H1 (cell line): Measurements from ENCODE around the gene LRIG2. TPM values are rescaled to one million over a fixed set of nuclear protein-coding genes. Genes with fewer than 3 reads are reported as not detected.

Experiments
- CTCF ChIA-PET: fragments of 300-600 bp; sonication (Branson Sonifier 250); formaldehyde crosslinking; loops from one replicate; lab custom pipeline; 2021; ENCODE audit not compliant: partially characterized antibody; lab: Charles Lee
- POLR2A ChIA-PET: fragments of 300-600 bp; sonication (Branson Sonifier 250); formaldehyde crosslinking; loops from one replicate; lab custom pipeline; 2021; ENCODE audit warnings: inconsistent platforms; ENCODE audit not compliant: partially characterized antibody; lab: Charles Lee
- DNase-seq, 2 experiments: peaks; one replicate each; pipeline versions ENCODE4 v3.0.0 to v3.0.0-alpha.2; 2010 to 2022; ENCODE audit warnings: low spot score in 2 of 2, low read depth in 1 of 2, mixed read lengths in 1 of 2
- FAIRE-seq: peaks from 2 replicates; lab custom pipeline; 2011; peaks lifted over from hg19 to GRCh38; lab: Jason Lieb, UNC
- H2AFZ ChIP-seq: 2 replicates; pipeline ENCODE4 v1.8.1; 2012; ENCODE audit warnings: low read length, inconsistent platforms
- H2AK5ac ChIP-seq: 2 replicates; pipeline ENCODE4 v1.6.1; 2013; ENCODE audit warnings: low read depth, low read length
- H2BK120ac ChIP-seq: replicated peaks from 2 replicates; pipeline ENCODE3; 2013; ENCODE audit warnings: low read depth, low read length, inconsistent platforms
- H2BK12ac ChIP-seq: 2 replicates; pipeline ENCODE4 v1.6.1; 2013; ENCODE audit warnings: low read depth, low read length
- H2BK15ac ChIP-seq: 2 replicates; pipeline ENCODE4 v1.6.1; 2013; ENCODE audit warnings: low read length
- H2BK20ac ChIP-seq: 2 replicates; pipeline ENCODE4 v1.6.1; 2013; ENCODE audit warnings: low read length
- H2BK5ac ChIP-seq: 2 replicates; pipeline ENCODE4 v1.6.1; 2013; ENCODE audit warnings: low read depth, low read length
- H3K14ac ChIP-seq: 2 replicates; pipeline ENCODE4 v1.6.1; 2013; ENCODE audit warnings: inconsistent platforms; ENCODE audit not compliant: insufficient read length
- H3K18ac ChIP-seq: 2 replicates; pipeline ENCODE4 v1.6.1; 2013; ENCODE audit warnings: low read length; ENCODE audit errors: extremely low read depth
- H3K23ac ChIP-seq: 2 replicates; pipeline ENCODE4 v1.6.1; 2013; ENCODE audit warnings: inconsistent platforms; ENCODE audit not compliant: insufficient read length
- H3K23me2 ChIP-seq: 2 replicates; pipeline ENCODE4 v1.6.1; 2013; ENCODE audit warnings: low read depth, low read length
- H3K27ac ChIP-seq: 2 replicates; pipeline ENCODE4 v1.6.1; 2011; ENCODE audit warnings: low read depth, low read length, inconsistent platforms
- H3K27me3 ChIP-seq, 4 experiments: replicated peaks in 1 of 4; 1 replicate in 1 of 4; 2 replicates in 3 of 4; pipeline versions ENCODE4 v1.6.1 to v1.8.1; 2011 to 2013; ENCODE audit warnings: low read length in 3 of 4, mild to moderate bottlenecking in 3 of 4, inconsistent platforms in 2 of 4, mixed read lengths in 2 of 4, moderate library complexity in 1 of 4; ENCODE audit not compliant: control insufficient read depth in 3 of 4, insufficient read depth in 3 of 4; ENCODE audit errors: extremely low read depth in 1 of 4
- H3K36me3 ChIP-seq, 4 experiments: 2 replicates each; pipeline versions ENCODE4 v1.6.1 to v1.8.1; 2011 to 2013; ENCODE audit warnings: mild to moderate bottlenecking in 4 of 4, low read length in 3 of 4, moderate library complexity in 2 of 4, control low read depth in 1 of 4, inconsistent platforms in 1 of 4; ENCODE audit not compliant: insufficient read depth in 4 of 4, control insufficient read depth in 2 of 4
- H3K4ac ChIP-seq: replicated peaks from 2 replicates; pipeline ENCODE3; 2013; ENCODE audit warnings: low read length, low read depth, mixed read lengths, inconsistent platforms; ENCODE audit not compliant: insufficient read length
- H3K4me1 ChIP-seq, 4 experiments: replicated peaks in 1 of 4; 1 replicate in 1 of 4; 2 replicates in 3 of 4; pipeline versions ENCODE4 v1.6.1 to v1.8.1; 2011 to 2013; ENCODE audit warnings: low read length in 3 of 4, inconsistent platforms in 2 of 4, mixed read lengths in 1 of 4; ENCODE audit not compliant: insufficient read depth in 4 of 4, control insufficient read depth in 3 of 4
- H3K4me2 ChIP-seq, 2 experiments: 2 replicates each; pipeline versions ENCODE4 v1.6.1 to v1.8.1; 2011 to 2013; ENCODE audit warnings: low read depth in 2 of 2, low read length in 2 of 2, control low read depth in 1 of 2, inconsistent platforms in 1 of 2, mild to moderate bottlenecking in 1 of 2; ENCODE audit not compliant: insufficient read depth in 1 of 2
- H3K4me3 ChIP-seq, 4 experiments: fragments of 200-600, 300-600 bp in 1 of 4; sonication (generic), shearing (Covaris generic), sonication (Bioruptor Twin) in 1 of 4; 2 replicates each; pipeline versions ENCODE4 v1.5.1 to v1.8.1; 2011 to 2016; ENCODE audit warnings: low read length in 4 of 4, low read depth in 3 of 4, control low read depth in 2 of 4, inconsistent platforms in 2 of 4, mild to moderate bottlenecking in 2 of 4, mixed read lengths in 1 of 4, moderate library complexity in 1 of 4; ENCODE audit not compliant: insufficient read depth in 2 of 4; ENCODE audit errors: extremely low read depth in 1 of 4
- H3K56ac ChIP-seq: replicated peaks from 2 replicates; pipeline ENCODE3; 2013; ENCODE audit warnings: low read depth, mild to moderate bottlenecking, mixed read lengths, low read length, inconsistent platforms; ENCODE audit not compliant: insufficient read length
- H3K79me1 ChIP-seq: 2 replicates; pipeline ENCODE4 v1.6.1; 2013; ENCODE audit warnings: low read depth, low read length, control low read depth
- H3K79me2 ChIP-seq, 2 experiments: 2 replicates each; pipeline versions ENCODE4 v1.6.1 to v1.8.1; 2012 to 2013; ENCODE audit warnings: low read length in 2 of 2, mild to moderate bottlenecking in 2 of 2, inconsistent platforms in 1 of 2; ENCODE audit not compliant: insufficient read depth in 2 of 2, control insufficient read depth in 1 of 2
- H3K9ac ChIP-seq, 4 experiments: replicated peaks in 1 of 4; 1 replicate in 1 of 4; 2 replicates in 3 of 4; pipeline versions ENCODE4 v1.6.1 to v1.8.1; 2011 to 2013; ENCODE audit warnings: low read depth in 3 of 4, low read length in 3 of 4, control low read depth in 2 of 4, mild to moderate bottlenecking in 2 of 4, moderate library complexity in 2 of 4, inconsistent platforms in 1 of 4; ENCODE audit errors: extremely low read depth in 1 of 4
- H3K9me3 ChIP-seq, 2 experiments: 2 replicates each; pipeline versions ENCODE4 v1.6.1 to v1.8.1; 2012 to 2013; ENCODE audit warnings: mild to moderate bottlenecking in 2 of 2, moderate library complexity in 2 of 2, control low read depth in 1 of 2, inconsistent platforms in 1 of 2, low read depth in 1 of 2, low read length in 1 of 2, mixed read lengths in 1 of 2; ENCODE audit not compliant: insufficient read depth in 2 of 2
- H4K20me1 ChIP-seq, 2 experiments: replicated peaks in 1 of 2; 2 replicates each; pipeline versions ENCODE3 to v1.8.1; 2011 to 2013; ENCODE audit warnings: inconsistent platforms in 2 of 2, low read length in 2 of 2, mild to moderate bottlenecking in 1 of 2; ENCODE audit not compliant: insufficient read depth in 2 of 2, control insufficient read depth in 1 of 2
- H4K5ac ChIP-seq: 2 replicates; pipeline ENCODE4 v1.6.1; 2013; ENCODE audit warnings: low read length, low read depth, mixed read lengths, inconsistent platforms; ENCODE audit not compliant: insufficient read length
- H4K8ac ChIP-seq: 2 replicates; pipeline ENCODE4 v1.8.0; 2013; ENCODE audit warnings: mild to moderate bottlenecking, moderate library complexity, low read length, inconsistent platforms; ENCODE audit not compliant: insufficient read depth; ENCODE audit errors: extremely low read depth
- H4K91ac ChIP-seq: replicated peaks from 2 replicates; pipeline ENCODE3; 2013; ENCODE audit warnings: low read length, mixed read lengths, inconsistent platforms; ENCODE audit not compliant: insufficient read length
- ASH2L ChIP-seq: fragments of 200-600, 300-600 bp; sonication (generic); IDR thresholded peaks from one replicate; pipeline ENCODE4 v1.7.1; 2017; ENCODE audit warnings: low read length
- BRCA1 ChIP-seq: IDR thresholded peaks from 2 replicates; pipeline ENCODE4 v1.6.1; 2012; ENCODE audit warnings: low read depth, low read length, improper control_type of control experiment
- JUN ChIP-seq: IDR thresholded peaks from 2 replicates; pipeline ENCODE4 v1.6.1; 2011; ENCODE audit warnings: low read depth, mild to moderate bottlenecking, improper control_type of control experiment, low read length
- POLR2AphosphoS5 ChIP-seq: IDR thresholded peaks from 2 replicates; pipeline ENCODE4 v1.6.1; 2011; ENCODE audit warnings: low read depth, low read length
- POU5F1 ChIP-seq: IDR thresholded peaks from 2 replicates; pipeline ENCODE4 v1.6.1; 2011; ENCODE audit warnings: low read depth, mild to moderate bottlenecking, low read length, moderate library complexity
- SP4 ChIP-seq: IDR thresholded peaks from 2 replicates; pipeline ENCODE4 v1.6.1; 2012; ENCODE audit warnings: low read length, inconsistent platforms
- SUZ12 ChIP-seq: fragments of 200-600 bp; sonication (generic); IDR thresholded peaks from 2 replicates; pipeline ENCODE4 v1.6.1; 2012; ENCODE audit warnings: mild to moderate bottlenecking, inconsistent platforms, low read length, moderate library complexity, mixed read lengths
- WGBS, 2 experiments: shearing (Covaris generic) in 1 of 2; methylation state at CpG; one replicate each; pipeline versions ENCODE4 v1.1.6 to v1.1.7; 2013 to 2015; ENCODE audit warnings: low lambda C conversion rate in 2 of 2, mixed read lengths in 2 of 2, inconsistent platforms in 1 of 2, low coverage in 1 of 2, missing lambda C conversion rate in 1 of 2; ENCODE audit not compliant: insufficient replicate concordance in 2 of 2, insufficient coverage in 1 of 2, insufficient read length in 1 of 2; ENCODE audit errors: extremely low coverage in 1 of 2, missing lambda C conversion rate in 1 of 2; 5-methylcytosine and 5-hydroxymethylcytosine counted together
- polyA plus RNA-seq, 7 experiments: library from polyadenylated mRNA; depleted of rRNA in 3 of 7; stranded (reverse) in 5 of 7; unstranded in 2 of 7; fragments of >200 nt in 5 of 7; fragments of 200-250 nt in 2 of 7; gene quantifications; 1 replicate in 5 of 7; 2 replicates in 1 of 7; 4 replicates in 1 of 7; pipeline versions ENCODE4 v1.2.1 to v1.2.3, GENCODE V29; 2011 to 2013; ENCODE audit warnings: missing spikeins in 2 of 7, mixed read lengths in 2 of 7
- total RNA-seq: library from RNA; stranded (reverse); fragmentation: NEBNext Ultra II Directional; extraction: Animal tissue kit (Norgen Biotek cat#: 25700); gene quantifications from 2 replicates; pipeline ENCODE4 v1.2.1, GENCODE V29; 2021
- TF ChIP-seq, protein P1 (sequence below): IDR thresholded peaks from 2 replicates; pipeline ENCODE4 v1.6.1; 2012; ENCODE audit warnings: inconsistent platforms
- TF ChIP-seq, protein P2 (sequence below): IDR thresholded peaks from 2 replicates; pipeline ENCODE4 v1.6.1; 2012; ENCODE audit warnings: low read length, inconsistent platforms

The LRIG2 gene
- total and polyA plus RNA-seq, 2 of the 8 experiments (the other 6 are each of a cell fraction or from before 2014, with no cell fraction given), result 16.2 to 20.9 TPM

DNA sequence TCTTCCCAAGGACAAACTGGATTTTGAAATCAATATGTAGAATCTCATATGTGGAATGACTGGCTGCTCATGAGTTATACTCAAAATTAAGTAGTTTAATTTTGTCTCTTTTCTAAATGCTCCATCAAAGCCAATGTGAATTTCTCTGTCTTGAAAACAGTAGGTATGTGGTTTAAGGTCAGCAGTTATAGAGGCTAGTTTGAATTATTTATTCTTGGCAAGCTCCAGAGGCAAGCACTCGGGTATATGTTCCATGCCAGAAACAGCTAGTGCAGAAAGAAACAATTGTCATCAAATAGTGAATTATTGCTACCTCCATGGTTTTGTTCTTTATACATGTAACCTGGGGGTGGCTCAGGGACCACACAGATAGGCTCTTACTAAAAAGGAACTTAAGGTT lies 63.5 kb downstream of the LRIG2 start:
- no peak overlapping the region for H2BK20ac ChIP-seq
- H3K79me2 ChIP-seq, result no peaks in the 10 kb centered on the region
- no peak overlapping the region for H3K4me2 ChIP-seq
- H3K9ac ChIP-seq, result no peak overlapping the region
- FAIRE-seq (no peak), DNase-seq (no peak)
- H3K4me1 ChIP-seq, result peaks cover 0 to 3% (median 1%) of the 10 kb centered on the region in 4 experiments; a peak in 2 of 7 replicates
- H3K4me3 ChIP-seq, result no peak overlapping the region
- H2BK15ac ChIP-seq, result no peak overlapping the region
- H4K5ac ChIP-seq, result no peak overlapping the region
- no peak overlapping the region for H3K4ac ChIP-seq
- TF ChIP-seq SUZ12 (no peak), SP4 (no peak), JUN (no peak), POLR2AphosphoS5 (no peak), POU5F1 (no peak), ASH2L (no peak), BRCA1 (no peak)
- TF ChIP-seq, protein P1, sequence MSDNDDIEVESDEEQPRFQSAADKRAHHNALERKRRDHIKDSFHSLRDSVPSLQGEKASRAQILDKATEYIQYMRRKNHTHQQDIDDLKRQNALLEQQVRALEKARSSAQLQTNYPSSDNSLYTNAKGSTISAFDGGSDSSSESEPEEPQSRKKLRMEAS, result no peak
- TF ChIP-seq, protein P2, sequence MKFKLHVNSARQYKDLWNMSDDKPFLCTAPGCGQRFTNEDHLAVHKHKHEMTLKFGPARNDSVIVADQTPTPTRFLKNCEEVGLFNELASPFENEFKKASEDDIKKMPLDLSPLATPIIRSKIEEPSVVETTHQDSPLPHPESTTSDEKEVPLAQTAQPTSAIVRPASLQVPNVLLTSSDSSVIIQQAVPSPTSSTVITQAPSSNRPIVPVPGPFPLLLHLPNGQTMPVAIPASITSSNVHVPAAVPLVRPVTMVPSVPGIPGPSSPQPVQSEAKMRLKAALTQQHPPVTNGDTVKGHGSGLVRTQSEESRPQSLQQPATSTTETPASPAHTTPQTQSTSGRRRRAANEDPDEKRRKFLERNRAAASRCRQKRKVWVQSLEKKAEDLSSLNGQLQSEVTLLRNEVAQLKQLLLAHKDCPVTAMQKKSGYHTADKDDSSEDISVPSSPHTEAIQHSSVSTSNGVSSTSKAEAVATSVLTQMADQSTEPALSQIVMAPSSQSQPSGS, result no peak
- POLR2A ChIA-PET, result interaction anchor here (1.2 kb wide), 1 partner anchor 8 kb away, joined by 3 read pairs; no protein-coding TSS in a partner anchor
- H4K91ac ChIP-seq, result no peak overlapping the region
- H3K9me3 ChIP-seq, result no peaks in the 10 kb centered on the region
- no peaks in the 10 kb centered on the region for H3K27me3 ChIP-seq
- H3K14ac ChIP-seq, result no peak overlapping the region
- H2BK120ac ChIP-seq, result no peak overlapping the region
- H2BK5ac ChIP-seq, result no peak overlapping the region
- H3K23me2 ChIP-seq, result no peaks in the 10 kb centered on the region
- H3K18ac ChIP-seq, result no peak overlapping the region
- no peaks in the 10 kb centered on the region; a peak in 1 of 8 replicates for H3K36me3 ChIP-seq
- H4K20me1 ChIP-seq, result no peaks in the 10 kb centered on the region
- no peak overlapping the region for H4K8ac ChIP-seq
- H3K56ac ChIP-seq, result no peak overlapping the region
- CTCF ChIA-PET, result interaction anchor here (0.7 to 3.4 kb wide), 5 partner anchors 11 to 420 kb away, joined by 3 to 10 read pairs (median 5); partner anchors contain the start of gene PPM1J
- H3K79me1 ChIP-seq, result no peaks in the 10 kb centered on the region
- H2AFZ ChIP-seq, result no peak overlapping the region
- H2BK12ac ChIP-seq, result no peak overlapping the region
- no peak overlapping the region for H3K23ac ChIP-seq
- H2AK5ac ChIP-seq, result no peak overlapping the region
- WGBS, 2 experiments, result 88% methylated on average over 1 of the region's 1 CpG; no CpG with 5 or more reads in 1 of the 2 experiments
- H3K27ac ChIP-seq, result no peak overlapping the region
